Epithelial cell of esophagus (primary cell): Measurements from ENCODE around the gene UBASH3A.

Experiments
- DNase-seq: peaks from one replicate; pipeline ENCODE4 v3.0.0; 2010; ENCODE audit warnings: low read depth
- H3K4me3 ChIP-seq: 2 replicates; pipeline ENCODE4 v1.5.1; 2011; ENCODE audit warnings: mild to moderate bottlenecking, low read length, control low read depth
- CTCF ChIP-seq: IDR thresholded peaks from 2 replicates; pipeline ENCODE4 v1.5.1; 2011; ENCODE audit warnings: low read depth, mild to moderate bottlenecking, low read length, control low read depth, inconsistent platforms; ENCODE audit not compliant: insufficient read depth; ENCODE audit errors: missing control alignments

UBASH3A gene

GRCh38 chr21:42360317-42360716, 43.4 kb upstream of the UBASH3A start:
- DNase-seq: no peak
- no peak for TF ChIP-seq CTCF
- no peak overlapping the region for H3K4me3 ChIP-seq

- no peak for DNase-seq
- H3K4me3 ChIP-seq: no peak overlapping the region
- no peak for TF ChIP-seq CTCF
Measured at GRCh38 chr21:42361286-42361685, 42.4 kb upstream of the UBASH3A start.

- TF ChIP-seq CTCF: no peak
- no peak overlapping the region for H3K4me3 ChIP-seq
- no peak for DNase-seq
Measured at GRCh38 chr21:42362198-42362597, 41.5 kb upstream of the UBASH3A start.

- TF ChIP-seq CTCF: no peak
- DNase-seq: no peak
- no peak overlapping the region for H3K4me3 ChIP-seq
Measured at GRCh38 chr21:42362700-42363099, 41.0 kb upstream of the UBASH3A start.

GRCh38 chr21:42363312-42363711, 40.4 kb upstream of the UBASH3A start:
- no peak for TF ChIP-seq CTCF
- H3K4me3 ChIP-seq: no peak overlapping the region
- DNase-seq: no peak

GRCh38 chr21:42364304-42364865, 39.3 kb upstream of the UBASH3A start:
- no peak for DNase-seq
- no peak for TF ChIP-seq CTCF

GRCh38 chr21:42365770-42366169, 37.9 kb upstream of the UBASH3A start:
- no peak for DNase-seq
- no peak for TF ChIP-seq CTCF
- no peak overlapping the region for H3K4me3 ChIP-seq

More at GRCh38 chr21:42364304-42364865, 39.3 kb upstream of the UBASH3A start:
- no peak overlapping the region for H3K4me3 ChIP-seq
